ENCODE results near the gene CHID1.

- TF ChIP-seq POLR2A (IDR thresholded peaks at IDR 0.05), result no peak
- TF ChIP-seq, protein P1, sequence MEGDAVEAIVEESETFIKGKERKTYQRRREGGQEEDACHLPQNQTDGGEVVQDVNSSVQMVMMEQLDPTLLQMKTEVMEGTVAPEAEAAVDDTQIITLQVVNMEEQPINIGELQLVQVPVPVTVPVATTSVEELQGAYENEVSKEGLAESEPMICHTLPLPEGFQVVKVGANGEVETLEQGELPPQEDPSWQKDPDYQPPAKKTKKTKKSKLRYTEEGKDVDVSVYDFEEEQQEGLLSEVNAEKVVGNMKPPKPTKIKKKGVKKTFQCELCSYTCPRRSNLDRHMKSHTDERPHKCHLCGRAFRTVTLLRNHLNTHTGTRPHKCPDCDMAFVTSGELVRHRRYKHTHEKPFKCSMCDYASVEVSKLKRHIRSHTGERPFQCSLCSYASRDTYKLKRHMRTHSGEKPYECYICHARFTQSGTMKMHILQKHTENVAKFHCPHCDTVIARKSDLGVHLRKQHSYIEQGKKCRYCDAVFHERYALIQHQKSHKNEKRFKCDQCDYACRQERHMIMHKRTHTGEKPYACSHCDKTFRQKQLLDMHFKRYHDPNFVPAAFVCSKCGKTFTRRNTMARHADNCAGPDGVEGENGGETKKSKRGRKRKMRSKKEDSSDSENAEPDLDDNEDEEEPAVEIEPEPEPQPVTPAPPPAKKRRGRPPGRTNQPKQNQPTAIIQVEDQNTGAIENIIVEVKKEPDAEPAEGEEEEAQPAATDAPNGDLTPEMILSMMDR (IDR thresholded peaks at IDR 0.05), result no peak
Measured at GRCh38 chr11:926341-926916, 15.8 kb upstream of the CHID1 start.
